ENCODE measurements around the gene SMPDL3B.
A peak's percentile ranks its signal among the peaks of the same experiment; 100 is the strongest.

The SMPDL3B gene

DNA sequence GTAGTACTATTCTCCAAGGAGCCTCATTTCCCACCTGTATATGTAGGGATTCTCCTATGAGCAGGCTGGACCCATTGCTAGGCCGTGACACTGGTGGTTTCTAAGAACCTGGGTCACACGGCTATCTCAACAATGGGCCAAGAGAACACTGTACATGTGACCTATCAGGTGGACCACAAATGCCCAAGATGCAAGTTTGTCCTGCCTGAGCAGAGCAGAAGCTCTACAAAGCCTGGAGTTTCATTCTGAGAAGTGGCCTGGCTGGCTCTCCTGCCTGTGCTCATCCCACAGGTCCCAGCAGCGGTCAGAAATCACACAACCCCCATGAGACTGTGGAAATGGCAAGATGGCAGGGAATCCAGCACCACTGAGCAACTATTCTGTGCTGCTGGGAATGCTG lies 45.3 kb upstream of the SMPDL3B start:
- no peak for TF ChIP-seq CTCF (IDR thresholded peaks at IDR 0.05; ENCODE audit: extremely low read depth, insufficient read depth, missing control alignments)
- in situ Hi-C loops (cut with MboI; ENCODE audit: low pct_unique_long_range_greater_than_20kb, low sequenced_read_pairs, unreplicated experiment), result no loop called here
- DNase-seq (ENCODE audit: low spot score), result no peak

GRCh38 chr1:27891196-27891889 lies 43.5 kb upstream of the SMPDL3B start:
- in situ Hi-C loops (cut with MboI; ENCODE audit: low pct_unique_long_range_greater_than_20kb, low sequenced_read_pairs, unreplicated experiment), result no loop called here
- peak; percentile 60 for DNase-seq (ENCODE audit: low spot score)
- no peak for TF ChIP-seq CTCF (IDR thresholded peaks at IDR 0.05; ENCODE audit: extremely low read depth, insufficient read depth, missing control alignments)

GRCh38 chr1:27894521-27894920 lies 40.3 kb upstream of the SMPDL3B start:
- in situ Hi-C loops (cut with MboI; ENCODE audit: low pct_unique_long_range_greater_than_20kb, low sequenced_read_pairs, unreplicated experiment), result no loop called here
- TF ChIP-seq CTCF (IDR thresholded peaks at IDR 0.05; ENCODE audit: extremely low read depth, insufficient read depth, missing control alignments), result no peak
- no peak for DNase-seq (ENCODE audit: low spot score)

DNA sequence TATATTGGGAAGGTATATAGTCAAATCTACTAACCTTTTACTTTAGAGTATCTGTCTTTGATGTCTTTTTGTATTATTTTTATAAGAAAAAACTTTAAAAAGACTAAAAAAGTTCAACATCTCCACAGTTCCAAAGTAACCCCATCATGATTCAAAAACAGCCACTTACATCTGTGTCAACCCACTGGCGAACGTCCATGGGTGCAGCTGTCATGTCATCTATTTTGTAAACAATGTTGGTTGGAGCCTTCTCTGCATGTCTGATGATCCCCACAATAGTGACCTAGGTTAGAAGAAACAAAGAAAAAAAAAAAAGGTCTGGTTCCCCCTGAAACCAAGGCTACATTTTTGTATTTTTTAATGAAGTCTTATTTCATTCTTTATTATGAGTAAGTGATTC lies 28.0 kb upstream of the SMPDL3B start:
- no peak for DNase-seq (ENCODE audit: low spot score)
- no peak for TF ChIP-seq CTCF (IDR thresholded peaks at IDR 0.05; ENCODE audit: extremely low read depth, insufficient read depth, missing control alignments)
- in situ Hi-C loops (cut with MboI; ENCODE audit: low pct_unique_long_range_greater_than_20kb, low sequenced_read_pairs, unreplicated experiment), result no loop called here

- in situ Hi-C loops (cut with MboI; ENCODE audit: low pct_unique_long_range_greater_than_20kb, low sequenced_read_pairs, unreplicated experiment), result no loop called here
- no peak for TF ChIP-seq CTCF (IDR thresholded peaks at IDR 0.05; ENCODE audit: extremely low read depth, insufficient read depth, missing control alignments)
- no peak for DNase-seq (ENCODE audit: low spot score)
These were observed 22.4 kb upstream of the SMPDL3B start for GRCh38 chr1:27912429-27912828.

DNA sequence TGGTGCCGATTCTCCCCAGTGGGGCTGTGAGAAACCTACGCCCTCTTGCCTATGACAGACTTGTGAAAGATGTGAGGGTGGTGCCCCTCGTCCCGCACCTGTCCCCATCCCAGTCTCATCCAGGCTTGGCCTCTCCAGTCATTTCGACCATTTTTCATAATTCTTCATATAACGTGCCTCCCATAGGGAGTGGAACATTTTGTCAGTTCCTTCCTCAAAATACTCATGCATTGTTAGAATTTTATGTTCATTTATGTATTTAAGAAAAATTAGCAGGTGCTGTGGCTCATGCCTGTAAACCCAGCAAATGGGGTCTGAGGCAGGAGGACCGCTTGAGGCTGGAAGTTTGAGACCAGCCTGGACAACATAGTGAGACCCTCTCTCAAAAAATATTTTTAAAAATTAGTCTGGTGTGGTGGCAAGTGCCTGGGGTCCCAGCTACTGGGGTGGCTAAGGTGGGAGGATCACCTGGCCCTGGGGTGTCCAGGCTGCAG lies 19.7 kb upstream of the SMPDL3B start:
- no peak for TF ChIP-seq CTCF (IDR thresholded peaks at IDR 0.05; ENCODE audit: extremely low read depth, insufficient read depth, missing control alignments)
- no peak for DNase-seq (ENCODE audit: low spot score)
- in situ Hi-C loops (cut with MboI; ENCODE audit: low pct_unique_long_range_greater_than_20kb, low sequenced_read_pairs, unreplicated experiment), result no loop called here

Measured in GM13977 (cell line).